Esophagus muscularis mucosa (tissue), 4 donors: ENCODE results near the gene REEP5. TPM values are rescaled to one million over a fixed set of nuclear protein-coding genes. Genes with fewer than 3 reads are reported as not detected.
A peak's percentile ranks its signal among the peaks of the same experiment; 100 is the strongest.

ENCODE experiments used
- DNase-seq: peaks from one replicate; pipeline ENCODE4 v3.0.0-alpha.2; 2017; ENCODE audit errors: extremely low spot score
- H3K27ac ChIP-seq, 4 donors: fragments of 200-600 bp; sonication (generic); replicated peaks in 1 of 4; 1 replicate in 3 of 4; 2 replicates in 1 of 4; pipeline ENCODE4 v1.5.1; 2016 to 2019; ENCODE audit warnings: mild to moderate bottlenecking in 1 of 4
- H3K27me3 ChIP-seq, 4 donors: fragments of 200-600 bp; sonication (generic); one replicate each; pipeline versions ENCODE4 v1.5.1 to v1.6.0; 2016 to 2019
- H3K36me3 ChIP-seq, 4 donors: fragments of 200-600 bp; sonication (generic); one replicate each; pipeline ENCODE4 v1.5.1; 2016 to 2019
- H3K4me1 ChIP-seq, 4 donors: fragments of 200-600 bp; sonication (generic); one replicate each; pipeline ENCODE4 v1.5.1; 2016 to 2019
- H3K4me3 ChIP-seq, 4 donors: fragments of 200-600 bp; sonication (generic); 1 replicate in 2 of 4; 2 replicates in 2 of 4; pipeline ENCODE4 v1.5.1; 2016 to 2019; ENCODE audit warnings: mild to moderate bottlenecking in 4 of 4, moderate library complexity in 1 of 4
- H3K9me3 ChIP-seq, 4 donors: fragments of 200-600 bp; sonication (generic); 1 replicate in 3 of 4; 2 replicates in 1 of 4; pipeline ENCODE4 v1.5.1; 2016 to 2019
- EP300 ChIP-seq: sonication (generic); formaldehyde crosslinking; IDR thresholded peaks from one replicate; pipeline ENCODE4 v1.6.1; 2017; ENCODE audit warnings: antibody characterized with exemption
- POLR2A ChIP-seq: fragments of 450-650 bp; IDR thresholded peaks from one replicate; pipeline ENCODE4 v1.6.1; 2017; ENCODE audit warnings: antibody characterized with exemption, moderate library complexity, mild to moderate bottlenecking, low read depth
- POLR2AphosphoS5 ChIP-seq, 2 donors: sonication (generic); formaldehyde crosslinking; IDR thresholded peaks; one replicate each; pipeline ENCODE4 v1.6.1; 2017; ENCODE audit warnings: antibody characterized with exemption in 2 of 2
- WGBS: methylation state at CpG from one replicate; pipeline ENCODE4 v1.1.5; 2018; 5-methylcytosine and 5-hydroxymethylcytosine counted together
- intact Hi-C: fragments of 100-400 bp; cut with DNase I; formaldehyde crosslinking; loops from one replicate; pipeline ENCODE4 v1.15.1; 2023
- total RNA-seq, 4 donors: library from RNA; depleted of rRNA; stranded (reverse); fragments of >200 nt; gene quantifications; one replicate each; pipeline versions ENCODE4 v1.1.0 to v1.2.1, GENCODE V29; 2016
- TF ChIP-seq, protein P1 (sequence below), 3 experiments: fragments of 200-600 bp in 2 of 3; fragments of 450-650 bp in 1 of 3; sonication (generic) in 2 of 3; IDR thresholded peaks; one replicate each; pipeline ENCODE4 v1.5.1; 2017 to 2019; ENCODE audit warnings: antibody characterized with exemption in 3 of 3, mild to moderate bottlenecking in 2 of 3, moderate library complexity in 1 of 3

The REEP5 gene
- total RNA-seq, 4 donors from 2014 or later = 53.0 to 73.6 (median 62.2) TPM

DNA sequence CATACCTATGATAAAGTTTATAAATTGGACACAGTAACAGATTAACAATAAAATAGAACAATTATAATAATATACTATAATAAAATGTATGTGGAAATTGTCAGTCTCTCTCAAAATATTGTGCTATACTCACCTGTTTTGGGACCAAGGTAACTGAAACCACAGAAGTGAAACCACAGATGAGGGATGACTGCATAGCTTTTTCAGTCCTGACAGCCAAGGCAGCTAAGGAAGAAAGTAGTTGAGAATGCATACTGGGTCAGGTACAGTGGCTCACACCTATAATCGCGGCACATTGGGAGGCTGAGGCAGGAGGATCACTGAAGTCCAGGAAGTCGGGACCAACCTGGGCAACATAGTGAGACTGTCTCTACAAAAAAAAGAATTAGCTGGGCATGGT, 52.1 kb downstream of the REEP5 start:
- no peak for DNase-seq
- 89% methylated on average over 3 of the region's 3 CpGs for whole genome bisulfite sequencing
- Histone ChIP-seq H3K36me3 (peaks cover 10 to 67% (median 58%) of the 10 kb centered on the region in 4 donors), H3K9me3 (no peaks in the 10 kb centered on the region), H3K27me3 (no peaks in the 10 kb centered on the region), H3K27ac (no peak overlapping the region), H3K4me1 (peaks cover 0 to 15% (median 3%) of the 10 kb centered on the region in 4 donors), H3K4me3 (no peak overlapping the region)
- intact Hi-C loops = no loop called here
- TF ChIP-seq POLR2A (no peak), POLR2AphosphoS5 (IDR thresholded peaks at IDR 0.05) (no peak), EP300 (no peak)
- TF ChIP-seq, protein P1, sequence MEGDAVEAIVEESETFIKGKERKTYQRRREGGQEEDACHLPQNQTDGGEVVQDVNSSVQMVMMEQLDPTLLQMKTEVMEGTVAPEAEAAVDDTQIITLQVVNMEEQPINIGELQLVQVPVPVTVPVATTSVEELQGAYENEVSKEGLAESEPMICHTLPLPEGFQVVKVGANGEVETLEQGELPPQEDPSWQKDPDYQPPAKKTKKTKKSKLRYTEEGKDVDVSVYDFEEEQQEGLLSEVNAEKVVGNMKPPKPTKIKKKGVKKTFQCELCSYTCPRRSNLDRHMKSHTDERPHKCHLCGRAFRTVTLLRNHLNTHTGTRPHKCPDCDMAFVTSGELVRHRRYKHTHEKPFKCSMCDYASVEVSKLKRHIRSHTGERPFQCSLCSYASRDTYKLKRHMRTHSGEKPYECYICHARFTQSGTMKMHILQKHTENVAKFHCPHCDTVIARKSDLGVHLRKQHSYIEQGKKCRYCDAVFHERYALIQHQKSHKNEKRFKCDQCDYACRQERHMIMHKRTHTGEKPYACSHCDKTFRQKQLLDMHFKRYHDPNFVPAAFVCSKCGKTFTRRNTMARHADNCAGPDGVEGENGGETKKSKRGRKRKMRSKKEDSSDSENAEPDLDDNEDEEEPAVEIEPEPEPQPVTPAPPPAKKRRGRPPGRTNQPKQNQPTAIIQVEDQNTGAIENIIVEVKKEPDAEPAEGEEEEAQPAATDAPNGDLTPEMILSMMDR (IDR thresholded peaks at IDR 0.05) = no peak

- Histone ChIP-seq H3K27ac (no peak overlapping the region), H3K27me3 (no peaks in the 10 kb centered on the region), H3K4me3 (no peak overlapping the region), H3K36me3 (peaks cover 10 to 81% (median 63%) of the 10 kb centered on the region in 4 donors), H3K4me1 (peaks cover 17 to 37% (median 21%) of the 10 kb centered on the region in 4 donors), H3K9me3 (no peaks in the 10 kb centered on the region)
- WGBS = 91% methylated on average over 5 of the region's 5 CpGs
- no peak for DNase-seq
- intact Hi-C loops = no loop called here
- TF ChIP-seq POLR2AphosphoS5 (IDR thresholded peaks at IDR 0.05) = no peak
- no peak for TF ChIP-seq EP300
- TF ChIP-seq, protein P1 (IDR thresholded peaks at IDR 0.05) = no peak
- no peak for TF ChIP-seq POLR2A
Measured at GRCh38 chr5:112867411-112867810, 54.6 kb downstream of the REEP5 start.

DNA sequence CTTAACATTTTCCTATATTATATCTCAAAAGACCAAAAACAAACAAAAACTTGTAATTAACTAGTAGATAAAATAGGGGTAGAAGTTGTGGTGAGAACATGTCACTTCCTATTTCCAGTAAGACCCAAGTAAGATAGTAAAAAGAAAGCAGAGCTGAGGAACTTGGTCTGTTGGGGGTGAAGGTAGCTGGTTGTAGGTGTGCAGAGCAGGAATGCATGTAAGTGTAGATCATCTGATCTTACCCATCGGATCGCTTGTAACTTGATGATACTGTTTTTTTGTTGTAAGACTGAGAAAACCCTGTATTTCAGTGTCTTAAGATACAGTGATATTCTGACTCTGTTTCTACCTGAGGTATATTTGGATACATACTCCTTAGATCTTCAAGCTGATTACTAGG, 55.3 kb downstream of the REEP5 start:
- no peak for DNase-seq
- no peaks in the 10 kb centered on the region for H3K27me3 ChIP-seq
- H3K27ac ChIP-seq = no peak overlapping the region
- H3K4me3 ChIP-seq = no peak overlapping the region
- intact Hi-C loops = no loop called here
- H3K4me1 ChIP-seq = peaks cover 23 to 37% (median 25%) of the 10 kb centered on the region in 4 donors
- peaks cover 10 to 81% (median 63%) of the 10 kb centered on the region in 4 donors for H3K36me3 ChIP-seq
- H3K9me3 ChIP-seq = no peaks in the 10 kb centered on the region
- no peak for TF ChIP-seq POLR2AphosphoS5 (IDR thresholded peaks at IDR 0.05)
- 88% methylated on average over 2 of the region's 2 CpGs for WGBS

GRCh38 chr5:112865128-112865527, 56.9 kb downstream of the REEP5 start:
- no peak for DNase-seq
- intact Hi-C loops = no loop called here
- H3K27me3 ChIP-seq = no peaks in the 10 kb centered on the region
- H3K27ac ChIP-seq = no peak overlapping the region
- H3K9me3 ChIP-seq = no peaks in the 10 kb centered on the region
- peaks cover 10 to 73% (median 55%) of the 10 kb centered on the region in 4 donors for H3K36me3 ChIP-seq
- 95% methylated on average over 3 of the region's 3 CpGs for WGBS
- H3K4me1 ChIP-seq = peaks cover 29 to 39% (median 31%) of the 10 kb centered on the region in 4 donors
- H3K4me3 ChIP-seq = no peak overlapping the region
- no peak for TF ChIP-seq POLR2A
- TF ChIP-seq EP300 = no peak
- TF ChIP-seq, protein P1 (IDR thresholded peaks at IDR 0.05) = no peak
- no peak for TF ChIP-seq POLR2AphosphoS5 (IDR thresholded peaks at IDR 0.05)

DNA sequence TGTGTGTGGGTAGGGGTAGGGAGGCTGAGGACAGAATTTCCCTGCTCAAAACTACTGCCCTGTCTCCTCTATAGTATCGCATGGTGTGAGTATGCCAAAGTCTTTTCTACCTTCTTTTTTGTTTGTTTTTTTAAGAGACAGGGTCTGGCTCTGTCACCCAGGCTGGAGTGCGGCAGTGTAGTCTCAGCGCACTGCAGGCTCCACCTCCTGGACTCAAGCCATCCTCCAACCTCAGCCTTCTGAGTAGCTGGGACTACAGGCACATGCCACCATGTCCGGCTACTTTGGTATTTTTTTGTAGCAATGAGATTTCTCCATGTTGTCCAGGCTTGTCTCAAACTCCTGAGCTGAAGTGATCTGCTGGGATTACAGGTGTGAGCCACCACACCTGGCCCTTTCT, 58.5 kb downstream of the REEP5 start:
- Histone ChIP-seq H3K27ac (peak overlapping the region in 2 of 4 donors; percentile 8 to 19), H3K27me3 (no peaks in the 10 kb centered on the region), H3K9me3 (no peaks in the 10 kb centered on the region), H3K36me3 (peaks cover 7 to 58% (median 40%) of the 10 kb centered on the region in 4 donors), H3K4me1 (peaks cover 29 to 36% (median 31%) of the 10 kb centered on the region in 4 donors), H3K4me3 (no peak overlapping the region)
- intact Hi-C loops = loop anchor here (5.0 kb wide), 1 partner anchor 59 kb away; the partner anchor contains the start of gene REEP5
- no peak for DNase-seq
- 47% methylated on average over 4 of the region's 4 CpGs for WGBS
- TF ChIP-seq POLR2A = no peak
- TF ChIP-seq EP300 = no peak
- TF ChIP-seq, protein P1 (IDR thresholded peaks at IDR 0.05) = no peak
- TF ChIP-seq POLR2AphosphoS5 (IDR thresholded peaks at IDR 0.05) = no peak
